ENCODE measurements around the gene PARP9. TPM values are rescaled to one million over a fixed set of nuclear protein-coding genes. Genes with fewer than 3 reads are reported as not detected.

The PARP9 gene
- total and polyA plus RNA-seq, 2 of the 13 experiments (the other 11 are each of a cell fraction or from before 2014, with no cell fraction given), result 6.5 to 10.6 TPM

GRCh38 chr3:122608916-122609315 is 44.8 kb upstream of the PARP9 start (continued):
- TF ChIP-seq, protein P1, sequence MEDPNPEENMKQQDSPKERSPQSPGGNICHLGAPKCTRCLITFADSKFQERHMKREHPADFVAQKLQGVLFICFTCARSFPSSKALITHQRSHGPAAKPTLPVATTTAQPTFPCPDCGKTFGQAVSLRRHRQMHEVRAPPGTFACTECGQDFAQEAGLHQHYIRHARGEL (CRISPR knock-in tag; IDR thresholded peaks at IDR 0.05), result no peak

GRCh38 chr3:122606330-122606729 is 42.2 kb upstream of the PARP9 start:
- 56% methylated on average over 4 of the region's 4 CpGs for WGBS (ENCODE audit: low lambda C conversion rate)
- ChIA-PET POLR2A (no interaction called here), CTCF (ENCODE audit: low intra/inter-chr PET ratio, low total read pairs) (no interaction called here)
- no peak overlapping the region for H2AFZ ChIP-seq (ENCODE audit: low read length)
- H3K27ac ChIP-seq (ENCODE audit: extremely low read length, insufficient read depth, low read length), result no peak overlapping the region
- no peak overlapping the region for H3K4me2 ChIP-seq (ENCODE audit: low read depth, low read length)
- H3K27me3 ChIP-seq (ENCODE audit: control insufficient read depth in 1 of 2, insufficient read depth in 2 of 2, low read length in 2 of 2), result no peaks in the 10 kb centered on the region
- no peaks in the 10 kb centered on the region for H3K36me3 ChIP-seq (replicated peaks in 1 of 2; ENCODE audit: control insufficient read depth in 1 of 2, insufficient read depth in 2 of 2, low read length in 2 of 2)
- no peak overlapping the region for H3K9ac ChIP-seq (ENCODE audit: insufficient read depth, low read depth, low read length)
- no TSS peak for BruUV-seq (replicated peaks)
- H3K79me2 ChIP-seq (ENCODE audit: insufficient read depth, low read length), result no peaks in the 10 kb centered on the region
- intact Hi-C loops (cut with micrococcal nuclease; ENCODE audit: unreplicated experiment) (no loop called here), in situ Hi-C loops (cut with HindIII; ENCODE audit: extremely low pct_ligation_motif_present, low pct_unique_long_range_greater_than_20kb) (no loop called here)
- H3K9me3 ChIP-seq (ENCODE audit: low read length), result no peaks in the 10 kb centered on the region
- no peak overlapping the region for H3K4me3 ChIP-seq (replicated peaks in 1 of 3; ENCODE audit: insufficient read depth in 1 of 3, low read depth in 2 of 3, low read length in 3 of 3)
- ATAC-seq (no peak), FAIRE-seq (no peak), DNase-seq (ENCODE audit: low spot score) (no peak)
- no peaks in the 10 kb centered on the region for H3K4me1 ChIP-seq (ENCODE audit: insufficient read depth, low read length)
- no peaks in the 10 kb centered on the region for H4K20me1 ChIP-seq (ENCODE audit: insufficient read depth, low read length)
- TF ChIP-seq ZNF879 (CRISPR knock-in tag; IDR thresholded peaks at IDR 0.05), result no peak
- TF ChIP-seq MYC (CRISPR knock-in tag; IDR thresholded peaks at IDR 0.05; ENCODE audit: borderline replicate concordance), result no peak
- TF ChIP-seq HDAC6 (IDR thresholded peaks at IDR 0.05; ENCODE audit: low read depth, low read length), result no peak
- no peak for TF ChIP-seq ATF7 (IDR thresholded peaks at IDR 0.05)
- TF ChIP-seq ATF7 (CRISPR knock-in tag; IDR thresholded peaks at IDR 0.05), result no peak
- no peak for TF ChIP-seq FIP1L1 (IDR thresholded peaks at IDR 0.05; ENCODE audit: borderline replicate concordance, insufficient read depth, low read depth, low read length)
- TF ChIP-seq AFF4 (CRISPR knock-in tag; IDR thresholded peaks at IDR 0.05), result no peak
- no peak for TF ChIP-seq NFATC3 (CRISPR knock-in tag; IDR thresholded peaks at IDR 0.05)
- TF ChIP-seq HMGXB4 (CRISPR knock-in tag; IDR thresholded peaks at IDR 0.05; ENCODE audit: borderline replicate concordance in 1 of 2, low read depth in 1 of 2), result no peak
- no peak for TF ChIP-seq ZGPAT (CRISPR knock-in tag; IDR thresholded peaks at IDR 0.05)
- no peak for TF ChIP-seq CBX2 (IDR thresholded peaks at IDR 0.05; ENCODE audit: low read depth, low read length)
- TF ChIP-seq CBX2 (CRISPR knock-in tag; IDR thresholded peaks at IDR 0.05; ENCODE audit: low read depth), result no peak
- no peak for TF ChIP-seq PHB2 (IDR thresholded peaks at IDR 0.05; ENCODE audit: partially characterized antibody)
- TF ChIP-seq BRCA1 (CRISPR knock-in tag; IDR thresholded peaks at IDR 0.05), result no peak
